Measurements from ENCODE around the gene EIF4G1.

GRCh38 chr3:184314363-184314699 lies at the start of gene EIF4G1:
- TF ChIP-seq CTCF (IDR thresholded peaks at IDR 0.05; ENCODE audit: control extremely low read depth in 1 of 3, insufficient read depth in 1 of 3, low read depth in 1 of 3, low read length in 3 of 3) (no peak), BACH1 (IDR thresholded peaks at IDR 0.05; ENCODE audit: low read length) (no peak), TCF12 (IDR thresholded peaks at IDR 0.05; ENCODE audit: low read depth, low read length) (no peak)

All from H1 (cell line).